BLaER1 treated with 17β-estradiol and CSF1 and Interleukin-3, amounts not matched to agents 10 nM and 100 nM (cell line): ENCODE data around the gene HDLBP.

ENCODE experiments used
- H3K27ac ChIP-seq, 11 experiments: shearing (Covaris generic); formaldehyde crosslinking; 2 replicates each; pipeline ENCODE4 v1.8.1; 2022
- H3K27me3 ChIP-seq, 11 experiments: shearing (Covaris generic); formaldehyde crosslinking; 2 replicates each; pipeline ENCODE4 v1.8.1; 2022
- H3K36me3 ChIP-seq, 11 experiments: shearing (Covaris generic); formaldehyde crosslinking; 2 replicates each; pipeline ENCODE4 v1.8.1; 2022
- H3K4me1 ChIP-seq, 10 experiments: shearing (Covaris generic); formaldehyde crosslinking; 2 replicates each; pipeline ENCODE4 v1.8.1; 2022
- H3K4me2 ChIP-seq, 11 experiments: shearing (Covaris generic); formaldehyde crosslinking; 2 replicates each; pipeline ENCODE4 v1.8.1; 2022
- H3K4me3 ChIP-seq, 10 experiments: shearing (Covaris generic); formaldehyde crosslinking; 2 replicates each; pipeline ENCODE4 v1.8.1; 2022
- H3K9ac ChIP-seq, 11 experiments: shearing (Covaris generic); formaldehyde crosslinking; 2 replicates each; pipeline ENCODE4 v1.8.1; 2022
- H3K9me3 ChIP-seq, 11 experiments: shearing (Covaris generic); formaldehyde crosslinking; replicated peaks in 1 of 11; 2 replicates each; pipeline ENCODE4 v1.8.1; 2022
- H4K20me1 ChIP-seq, 11 experiments: shearing (Covaris generic); formaldehyde crosslinking; 2 replicates each; pipeline ENCODE4 v1.8.1; 2022
- Cebpa-rat ChIP-seq, 11 experiments: shearing (Covaris generic); IDR thresholded peaks; 2 replicates each; pipeline ENCODE4 v1.8.1; 2022

Gene HDLBP

DNA sequence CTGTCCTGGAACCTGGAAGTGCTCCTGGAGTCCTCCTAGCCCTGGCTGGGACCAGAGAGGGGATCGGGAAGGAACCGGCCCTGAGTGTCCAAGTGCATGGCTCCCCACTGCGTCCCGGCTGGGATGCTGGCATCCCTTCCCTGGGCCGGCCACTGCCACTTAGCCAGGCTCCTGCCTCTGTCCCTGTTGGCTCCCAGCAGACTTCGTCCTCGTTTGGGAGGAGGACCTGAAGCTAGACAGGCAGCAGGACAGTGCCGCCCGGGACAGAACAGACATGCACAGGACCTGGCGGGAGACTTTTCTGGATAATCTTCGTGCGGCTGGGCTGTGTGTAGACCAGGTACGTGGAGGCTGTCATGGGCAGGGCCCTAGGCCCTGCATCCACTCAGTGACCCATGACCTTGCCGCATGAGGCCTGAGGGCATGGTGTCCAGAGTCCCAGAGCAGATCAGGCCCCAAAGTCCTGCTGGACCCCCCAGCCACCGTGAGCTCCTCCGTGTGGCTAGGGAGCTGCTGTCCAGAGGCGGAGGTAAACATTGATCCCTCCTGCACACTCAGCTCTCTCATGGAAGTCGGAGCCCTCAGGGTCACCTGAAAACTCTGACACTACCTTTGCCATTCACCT is 119.9 kb downstream of the HDLBP start:
- no peak overlapping the region for H3K9ac ChIP-seq
- no peaks in the 10 kb centered on the region for H3K9me3 ChIP-seq
- H3K4me3 ChIP-seq, result no peak overlapping the region
- H3K27me3 ChIP-seq, result no peaks in the 10 kb centered on the region
- H3K4me1 ChIP-seq, result peaks cover 0 to 2% (median 0%) of the 10 kb centered on the region in 10 experiments; a peak in 1 of 20 replicates
- TF ChIP-seq Cebpa-rat (IDR thresholded peaks at IDR 0.05), result no peak
- H4K20me1 ChIP-seq, result peaks cover 0 to 22% (median 0%) of the 10 kb centered on the region in 11 experiments; a peak in 3 of 22 replicates
- H3K36me3 ChIP-seq, result no peaks in the 10 kb centered on the region
- H3K4me2 ChIP-seq, result no peak overlapping the region
- H3K27ac ChIP-seq, result no peak overlapping the region

DNA sequence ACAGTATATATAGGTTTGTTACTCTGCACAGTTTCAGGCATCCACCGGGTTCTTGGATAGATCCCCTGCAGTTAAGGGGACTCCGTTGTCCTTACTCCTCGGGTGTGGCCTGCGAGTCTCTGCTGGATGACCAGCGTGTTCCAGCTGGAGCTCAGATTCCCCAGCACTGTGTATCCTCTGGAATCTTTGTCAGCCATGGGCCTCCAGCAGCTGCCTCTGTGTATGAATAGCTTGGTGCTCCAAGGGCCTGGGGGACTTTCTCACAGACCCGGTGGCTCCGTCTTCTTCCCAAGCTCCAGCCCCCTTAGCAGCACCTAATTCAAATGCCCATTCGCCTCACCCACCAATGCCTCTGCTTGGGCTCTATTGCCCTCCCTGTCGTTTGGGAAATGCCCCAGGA is 120.7 kb downstream of the HDLBP start:
- peaks cover 0 to 19% (median 0%) of the 10 kb centered on the region in 11 experiments; a peak in 3 of 22 replicates for H4K20me1 ChIP-seq
- H3K9me3 ChIP-seq, result no peaks in the 10 kb centered on the region
- no peaks in the 10 kb centered on the region for H3K27me3 ChIP-seq
- no peak overlapping the region for H3K4me3 ChIP-seq
- H3K36me3 ChIP-seq, result no peaks in the 10 kb centered on the region
- H3K27ac ChIP-seq, result no peak overlapping the region
- no peaks in the 10 kb centered on the region for H3K4me1 ChIP-seq
- no peak overlapping the region for H3K4me2 ChIP-seq
- no peak for TF ChIP-seq Cebpa-rat (IDR thresholded peaks at IDR 0.05)
- no peak overlapping the region for H3K9ac ChIP-seq

DNA sequence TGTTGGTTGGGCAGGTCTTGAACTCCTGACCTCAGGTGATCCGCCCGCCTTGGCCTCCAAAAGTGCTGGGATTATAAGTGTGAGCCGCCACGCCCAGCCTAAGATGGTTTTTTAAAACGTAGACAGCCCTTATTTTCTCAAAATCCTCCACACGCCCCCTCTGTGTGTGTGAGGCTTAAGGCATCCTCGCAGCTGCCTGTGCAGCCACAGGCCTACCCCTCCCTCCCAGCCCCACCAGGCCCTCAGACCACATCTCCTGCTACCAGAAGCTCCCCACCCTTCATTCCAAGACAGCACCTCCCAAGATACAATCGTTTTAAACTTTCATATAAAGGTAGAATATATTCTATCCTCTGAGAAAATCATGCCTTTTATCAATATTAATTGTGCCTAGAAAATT is 122.2 kb downstream of the HDLBP start:
- H3K27me3 ChIP-seq, result no peaks in the 10 kb centered on the region
- H4K20me1 ChIP-seq, result 0 out of 22 replicates have a peak, but pooled peaks cover 0 to 11% (median 0%) of the 10 kb centered on the region in 11 experiments
- H3K9me3 ChIP-seq, result no peaks in the 10 kb centered on the region
- no peak for TF ChIP-seq Cebpa-rat (IDR thresholded peaks at IDR 0.05)
- peaks cover 0 to 8% (median 5%) of the 10 kb centered on the region in 10 experiments; a peak in 9 of 20 replicates for H3K4me1 ChIP-seq
- no peaks in the 10 kb centered on the region for H3K36me3 ChIP-seq
- H3K9ac ChIP-seq, result no peak overlapping the region
- no peak overlapping the region for H3K27ac ChIP-seq
- H3K4me2 ChIP-seq, result no peak overlapping the region
- no peak overlapping the region for H3K4me3 ChIP-seq

DNA sequence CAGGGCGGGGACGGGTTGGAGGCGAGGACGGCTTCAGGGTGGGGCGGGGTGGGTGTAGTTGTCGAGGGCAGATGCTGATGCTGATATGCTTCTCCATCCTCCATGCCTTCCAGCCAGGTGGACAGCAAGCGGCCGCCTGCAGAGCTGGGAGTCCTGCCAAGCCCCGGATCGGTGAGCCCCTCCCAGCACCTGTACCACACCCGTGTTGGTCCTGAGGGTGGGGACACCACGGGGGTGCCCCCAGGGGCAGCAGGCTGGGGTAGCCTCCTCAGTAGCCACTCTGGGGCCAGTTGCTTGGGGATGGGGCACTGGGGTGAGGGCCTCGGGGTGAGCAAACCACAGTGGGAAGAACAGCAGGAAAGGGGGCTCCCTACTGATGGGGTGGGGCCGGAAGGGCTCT is 124.4 kb downstream of the HDLBP start:
- H3K27me3 ChIP-seq, result no peaks in the 10 kb centered on the region
- H3K4me1 ChIP-seq, result peaks cover 0 to 21% (median 14%) of the 10 kb centered on the region in 10 experiments; a peak in 13 of 20 replicates
- no peaks in the 10 kb centered on the region for H3K9me3 ChIP-seq
- no peak overlapping the region for H3K4me3 ChIP-seq
- no peak overlapping the region for H3K27ac ChIP-seq
- TF ChIP-seq Cebpa-rat (IDR thresholded peaks at IDR 0.05), result no peak
- H3K9ac ChIP-seq, result no peak overlapping the region
- peaks cover 0 to 14% (median 0%) of the 10 kb centered on the region in 11 experiments; a peak in 1 of 22 replicates for H4K20me1 ChIP-seq
- no peak overlapping the region for H3K4me2 ChIP-seq
- H3K36me3 ChIP-seq, result no peaks in the 10 kb centered on the region

DNA sequence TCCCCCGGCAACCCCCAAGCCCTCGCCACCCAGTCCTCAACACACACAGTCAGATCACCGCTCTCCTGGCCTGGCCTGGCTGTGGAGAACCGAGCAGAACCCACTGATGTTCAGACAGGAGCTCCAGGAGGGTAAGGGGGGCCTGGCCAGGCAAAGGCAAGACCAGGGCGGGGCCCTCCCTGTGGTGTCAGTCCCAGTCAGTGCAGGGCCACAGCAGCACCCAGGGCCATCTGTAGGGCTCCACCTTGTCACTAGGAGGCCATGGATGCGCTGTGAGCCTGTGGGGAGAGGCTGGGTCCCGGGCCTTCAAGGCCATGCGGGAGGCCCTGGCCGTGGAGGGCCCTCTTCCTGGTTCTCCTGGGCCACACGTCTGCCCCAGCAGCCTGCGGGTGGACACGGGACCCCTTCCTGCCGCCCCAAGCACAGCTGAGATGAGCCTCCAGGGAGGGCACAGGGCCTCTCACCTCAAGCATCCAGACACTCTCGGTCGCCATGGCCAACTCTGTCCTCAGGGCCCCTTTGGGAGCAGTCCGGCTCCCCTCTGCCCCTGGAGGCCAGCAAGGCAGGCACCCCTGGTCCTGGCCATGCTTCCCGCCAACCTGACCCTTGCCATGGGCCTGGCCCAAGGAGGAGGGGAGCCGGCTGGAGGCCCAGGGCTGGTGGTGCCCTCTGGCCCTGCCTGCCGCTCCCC is 125.0 kb downstream of the HDLBP start:
- H3K4me1 ChIP-seq, result peaks cover 0 to 21% (median 14%) of the 10 kb centered on the region in 10 experiments; a peak in 13 of 20 replicates
- no peak for TF ChIP-seq Cebpa-rat (IDR thresholded peaks at IDR 0.05)

DNA sequence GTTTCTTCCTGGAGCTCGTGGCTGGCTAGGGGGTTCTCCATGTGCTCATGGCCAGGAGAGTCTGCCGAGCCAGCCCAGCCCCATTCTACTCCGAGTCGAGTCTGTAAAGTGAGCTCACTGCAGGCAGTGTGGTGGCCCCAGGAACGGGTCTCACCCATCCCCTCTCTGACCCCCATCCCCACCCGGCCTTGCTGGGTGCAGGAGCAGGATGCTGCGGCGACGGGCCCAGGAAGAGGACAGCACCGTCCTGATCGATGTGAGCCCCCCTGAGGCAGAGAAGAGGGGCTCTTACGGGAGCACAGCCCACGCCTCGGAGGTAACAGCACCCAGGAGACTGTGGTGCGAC is 125.6 kb downstream of the HDLBP start:
- no peaks in the 10 kb centered on the region for H3K9me3 ChIP-seq
- H3K36me3 ChIP-seq, result no peaks in the 10 kb centered on the region; a peak in 2 of 22 replicates
- H3K9ac ChIP-seq, result no peak overlapping the region
- peaks cover 0 to 21% (median 14%) of the 10 kb centered on the region in 10 experiments; a peak in 13 of 20 replicates for H3K4me1 ChIP-seq
- H4K20me1 ChIP-seq, result peaks cover 0 to 8% (median 0%) of the 10 kb centered on the region in 11 experiments; a peak in 1 of 22 replicates
- TF ChIP-seq Cebpa-rat (IDR thresholded peaks at IDR 0.05), result no peak
- no peaks in the 10 kb centered on the region for H3K27me3 ChIP-seq
- no peak overlapping the region for H3K4me3 ChIP-seq
- no peak overlapping the region for H3K4me2 ChIP-seq
- no peak overlapping the region for H3K27ac ChIP-seq

More for the DNA sequence above, 125.0 kb downstream of the HDLBP start:
- Histone ChIP-seq H3K4me2 (no peak overlapping the region), H3K4me3 (no peak overlapping the region), H4K20me1 (peaks cover 0 to 11% (median 0%) of the 10 kb centered on the region in 11 experiments; a peak in 1 of 22 replicates), H3K27me3 (no peaks in the 10 kb centered on the region), H3K36me3 (no peaks in the 10 kb centered on the region), H3K9ac (no peak overlapping the region), H3K27ac (no peak overlapping the region), H3K9me3 (no peaks in the 10 kb centered on the region)

DNA sequence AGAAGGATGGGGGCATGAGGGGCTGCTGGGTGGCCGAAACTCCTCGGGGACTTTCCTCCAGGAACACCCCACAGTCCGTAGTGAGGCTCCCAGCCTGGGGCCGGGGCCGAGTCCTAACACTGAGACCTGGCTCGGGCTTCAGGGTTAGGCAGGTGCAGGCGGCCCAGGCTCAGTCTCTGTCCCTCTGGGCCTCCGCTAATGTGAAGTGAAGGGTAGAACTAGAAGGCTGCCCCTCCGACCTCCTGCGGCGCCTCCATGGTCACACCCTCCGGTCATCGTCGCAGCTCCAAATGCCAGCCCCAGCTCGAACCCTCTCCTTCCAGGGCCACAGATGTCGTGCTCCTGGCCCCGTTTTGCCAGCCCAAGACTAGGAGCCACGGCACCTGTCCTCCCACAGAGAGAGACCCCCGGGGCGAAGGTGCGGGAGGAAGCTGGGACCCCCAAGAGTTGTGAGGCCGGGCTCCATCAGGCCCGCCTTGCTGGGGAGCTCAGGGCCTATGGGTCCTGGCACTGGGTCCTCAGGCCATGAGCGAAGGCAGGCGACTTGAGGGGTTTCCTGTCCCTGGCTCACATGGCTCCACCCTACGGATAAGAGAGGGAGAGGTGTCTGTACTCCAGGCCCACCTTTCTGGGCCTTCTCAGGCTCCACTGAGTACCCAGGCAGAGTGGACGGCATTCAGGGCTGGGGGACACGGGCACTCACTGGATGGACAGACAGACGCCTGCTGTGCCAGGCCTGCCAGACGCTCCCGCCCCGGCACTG is 126.2 kb downstream of the HDLBP start:
- TF ChIP-seq Cebpa-rat (IDR thresholded peaks at IDR 0.05), result no peak
- Histone ChIP-seq H3K4me2 (peak overlapping the region in 1 of 11 experiments; percentile 43; a peak in 2 of 22 replicates), H3K4me3 (no peak overlapping the region), H3K36me3 (peaks cover 0 to 5% (median 0%) of the 10 kb centered on the region in 11 experiments; a peak in 3 of 22 replicates), H3K9me3 (no peaks in the 10 kb centered on the region), H4K20me1 (peaks cover 0 to 8% (median 0%) of the 10 kb centered on the region in 11 experiments; a peak in 1 of 22 replicates), H3K4me1 (peaks cover 0 to 21% (median 14%) of the 10 kb centered on the region in 10 experiments; a peak in 13 of 20 replicates), H3K9ac (no peak overlapping the region), H3K27ac (no peak overlapping the region), H3K27me3 (no peaks in the 10 kb centered on the region)

DNA sequence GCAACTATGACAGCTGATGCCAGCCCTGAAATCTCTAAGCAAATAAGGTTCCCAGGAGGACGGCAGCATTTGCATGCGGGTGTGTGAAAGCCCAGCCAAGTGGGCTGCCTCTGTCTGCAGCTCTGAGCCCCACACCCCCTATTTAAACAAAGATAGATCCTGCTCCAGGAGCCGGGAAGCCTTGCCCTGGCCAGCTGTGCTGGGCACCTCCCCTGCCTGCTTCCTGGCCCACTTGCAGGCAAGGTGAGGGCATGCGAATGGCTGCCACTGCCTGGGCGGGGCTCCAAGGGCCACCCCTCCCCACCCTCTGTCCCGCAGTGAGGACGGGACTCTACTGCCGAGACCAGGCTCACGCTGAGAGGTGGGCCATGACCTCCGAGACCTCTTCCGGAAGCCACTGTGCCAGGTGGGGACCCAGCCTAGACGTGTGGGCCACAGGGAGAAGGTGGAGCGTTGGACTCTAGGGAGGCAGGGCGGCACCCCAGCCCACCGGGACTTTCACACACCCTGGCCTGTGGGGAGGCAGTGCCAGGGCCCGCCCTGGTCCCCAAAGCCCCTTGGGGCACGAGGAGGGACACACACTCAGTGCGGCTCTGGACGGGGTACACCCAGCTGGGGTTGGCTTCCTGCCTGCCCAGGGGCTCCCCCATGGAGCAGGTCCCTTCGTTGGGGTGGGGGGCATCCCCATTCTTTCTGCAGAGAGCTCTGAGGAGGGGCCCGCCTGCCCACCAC is 126.9 kb downstream of the HDLBP start, which contains the start of gene ANO7:
Gene ANO7, plus strand, starts transcription at position 317 of the 732 bp plus-strand sequence. CDS start 1,387 bp downstream, outside the sequence.
- H3K4me3 ChIP-seq, result no peak within 1 kb of the TSS

More for the DNA sequence above, 126.9 kb downstream of the HDLBP start, which contains the start of gene ANO7:
- TF ChIP-seq Cebpa-rat (IDR thresholded peaks at IDR 0.05), result no peak
- Histone ChIP-seq H3K36me3 (peaks cover 0 to 13% (median 2%) of the 10 kb centered on the region in 11 experiments; a peak in 14 of 22 replicates), H3K4me2 (peak within 1 kb of the TSS in 7 of 11 experiments; percentile 11 to 48 (median 43); a peak in 7 of 22 replicates), H3K27ac (no peak within 1 kb of the TSS), H3K27me3 (no peaks in the 10 kb centered on the region), H3K4me1 (peaks cover 0 to 21% (median 14%) of the 10 kb centered on the region in 10 experiments; a peak in 13 of 20 replicates), H3K9ac (no peak within 1 kb of the TSS; a peak in 1 of 22 replicates), H3K9me3 (no peaks in the 10 kb centered on the region), H4K20me1 (peaks cover 0 to 8% (median 0%) of the 10 kb centered on the region in 11 experiments; a peak in 1 of 22 replicates)
